Nephron progenitor cell (in vitro differentiated cells): ENCODE data around the gene LAIR1.

Experiments
- DNase-seq: peaks from one replicate; pipeline ENCODE4 v3.0.0; 2021
- H3K27ac Mint-ChIP-seq: 2 replicates; pipeline ENCODE4 v1.8.0; 2021; ENCODE audit warnings: mild to moderate bottlenecking, moderate library complexity, mixed read lengths
- H3K27me3 Mint-ChIP-seq: 2 replicates; pipeline ENCODE4 v1.8.0; 2021; ENCODE audit warnings: mild to moderate bottlenecking, low read depth, mixed read lengths; ENCODE audit not compliant: poor library complexity
- H3K36me3 Mint-ChIP-seq: 2 replicates; pipeline ENCODE4 v1.8.0; 2021; ENCODE audit warnings: low read depth, mixed read lengths
- H3K4me1 Mint-ChIP-seq: 2 replicates; pipeline ENCODE4 v1.8.0; 2021; ENCODE audit warnings: mixed read lengths
- H3K4me3 Mint-ChIP-seq: 2 replicates; pipeline ENCODE4 v1.8.0; 2021; ENCODE audit warnings: mild to moderate bottlenecking, moderate library complexity, mixed read lengths
- H3K9me3 Mint-ChIP-seq: 2 replicates; pipeline ENCODE4 v1.8.0; 2021; ENCODE audit warnings: mild to moderate bottlenecking, moderate library complexity, mixed read lengths
- TF ChIP-seq, protein P1 (sequence below): fragments of 200-600 bp; sonication (generic); IDR thresholded peaks from 2 replicates; pipeline ENCODE4 v1.5.0; 2021; ENCODE audit warnings: antibody characterized with exemption

The LAIR1 gene

GRCh38 chr19:54407780-54408179 is 43.0 kb upstream of the LAIR1 start:
- DNase-seq, result no peak
- no peaks in the 10 kb centered on the region for H3K4me1 Mint-ChIP-seq
- peaks cover 73% of the 10 kb centered on the region for H3K9me3 Mint-ChIP-seq
- no peak overlapping the region for H3K4me3 Mint-ChIP-seq
- H3K27me3 Mint-ChIP-seq, result peaks cover 33% of the 10 kb centered on the region
- no peak overlapping the region for H3K27ac Mint-ChIP-seq
- TF ChIP-seq, protein P1, sequence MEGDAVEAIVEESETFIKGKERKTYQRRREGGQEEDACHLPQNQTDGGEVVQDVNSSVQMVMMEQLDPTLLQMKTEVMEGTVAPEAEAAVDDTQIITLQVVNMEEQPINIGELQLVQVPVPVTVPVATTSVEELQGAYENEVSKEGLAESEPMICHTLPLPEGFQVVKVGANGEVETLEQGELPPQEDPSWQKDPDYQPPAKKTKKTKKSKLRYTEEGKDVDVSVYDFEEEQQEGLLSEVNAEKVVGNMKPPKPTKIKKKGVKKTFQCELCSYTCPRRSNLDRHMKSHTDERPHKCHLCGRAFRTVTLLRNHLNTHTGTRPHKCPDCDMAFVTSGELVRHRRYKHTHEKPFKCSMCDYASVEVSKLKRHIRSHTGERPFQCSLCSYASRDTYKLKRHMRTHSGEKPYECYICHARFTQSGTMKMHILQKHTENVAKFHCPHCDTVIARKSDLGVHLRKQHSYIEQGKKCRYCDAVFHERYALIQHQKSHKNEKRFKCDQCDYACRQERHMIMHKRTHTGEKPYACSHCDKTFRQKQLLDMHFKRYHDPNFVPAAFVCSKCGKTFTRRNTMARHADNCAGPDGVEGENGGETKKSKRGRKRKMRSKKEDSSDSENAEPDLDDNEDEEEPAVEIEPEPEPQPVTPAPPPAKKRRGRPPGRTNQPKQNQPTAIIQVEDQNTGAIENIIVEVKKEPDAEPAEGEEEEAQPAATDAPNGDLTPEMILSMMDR, result no peak
- H3K36me3 Mint-ChIP-seq, result no peaks in the 10 kb centered on the region

GRCh38 chr19:54405628-54406027 is 40.9 kb upstream of the LAIR1 start:
- TF ChIP-seq, protein P1, result no peak
- Mint-ChIP-seq H3K36me3 (no peaks in the 10 kb centered on the region), H3K27me3 (peaks cover 14% of the 10 kb centered on the region), H3K27ac (no peak overlapping the region), H3K4me1 (no peaks in the 10 kb centered on the region), H3K4me3 (no peak overlapping the region), H3K9me3 (peaks cover 70% of the 10 kb centered on the region)
- DNase-seq, result no peak

DNA sequence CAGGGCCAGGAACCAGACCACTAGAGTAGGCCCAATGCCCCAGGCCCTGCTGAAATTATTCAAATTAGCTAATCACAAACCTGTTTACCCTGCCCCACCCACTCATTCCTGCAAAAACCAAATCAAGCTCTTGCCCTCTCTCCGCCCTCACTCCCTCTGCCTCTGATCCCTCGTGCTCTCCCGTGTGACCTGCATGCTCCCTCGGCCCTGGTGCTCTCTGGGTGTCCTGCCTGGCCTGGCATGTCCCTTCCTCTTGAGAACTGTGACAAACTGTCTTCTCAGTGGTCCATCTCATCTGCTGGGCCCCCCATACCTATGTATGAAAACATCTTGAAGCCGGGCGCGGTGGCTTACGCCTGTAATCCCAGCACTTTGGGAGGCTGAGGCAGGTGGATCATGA is 38.3 kb upstream of the LAIR1 start:
- Mint-ChIP-seq H3K4me3 (no peak overlapping the region), H3K9me3 (peaks cover 56% of the 10 kb centered on the region), H3K27me3 (peaks cover 12% of the 10 kb centered on the region), H3K36me3 (no peaks in the 10 kb centered on the region), H3K4me1 (no peaks in the 10 kb centered on the region), H3K27ac (no peak overlapping the region)
- TF ChIP-seq, protein P1, result no peak
- no peak for DNase-seq

DNA sequence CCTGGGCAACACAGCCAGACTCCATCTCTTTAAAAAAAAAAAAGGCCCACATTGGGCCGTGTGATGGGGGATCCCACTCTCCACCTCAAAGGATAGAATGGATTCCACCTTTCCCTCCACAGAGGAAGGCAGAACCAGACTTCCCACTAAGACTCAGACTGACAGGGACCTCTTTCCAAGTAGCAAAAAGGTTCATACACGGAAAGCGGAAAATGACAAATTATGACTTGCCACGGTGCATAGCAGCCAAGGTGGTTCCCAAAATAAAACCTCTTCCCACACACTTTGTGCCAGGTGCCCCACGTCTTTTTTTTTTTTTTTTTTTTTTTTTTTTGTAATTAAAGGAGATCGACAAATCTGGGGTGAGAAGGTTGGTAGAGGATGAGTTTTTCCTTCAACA is 36.2 kb upstream of the LAIR1 start:
- H3K27me3 Mint-ChIP-seq, result peaks cover 18% of the 10 kb centered on the region
- H3K36me3 Mint-ChIP-seq, result no peaks in the 10 kb centered on the region
- H3K27ac Mint-ChIP-seq, result no peak overlapping the region
- no peaks in the 10 kb centered on the region for H3K4me1 Mint-ChIP-seq
- peaks cover 44% of the 10 kb centered on the region for H3K9me3 Mint-ChIP-seq
- no peak overlapping the region for H3K4me3 Mint-ChIP-seq
- TF ChIP-seq, protein P1, result no peak
- no peak for DNase-seq

GRCh38 chr19:54399189-54399588 is 34.5 kb upstream of the LAIR1 start:
- Mint-ChIP-seq H3K9me3 (peaks cover 35% of the 10 kb centered on the region), H3K27me3 (peaks cover 17% of the 10 kb centered on the region), H3K27ac (no peak overlapping the region), H3K4me1 (no peaks in the 10 kb centered on the region), H3K4me3 (no peak overlapping the region), H3K36me3 (no peaks in the 10 kb centered on the region)
- TF ChIP-seq, protein P1, result no peak
- no peak for DNase-seq

DNA sequence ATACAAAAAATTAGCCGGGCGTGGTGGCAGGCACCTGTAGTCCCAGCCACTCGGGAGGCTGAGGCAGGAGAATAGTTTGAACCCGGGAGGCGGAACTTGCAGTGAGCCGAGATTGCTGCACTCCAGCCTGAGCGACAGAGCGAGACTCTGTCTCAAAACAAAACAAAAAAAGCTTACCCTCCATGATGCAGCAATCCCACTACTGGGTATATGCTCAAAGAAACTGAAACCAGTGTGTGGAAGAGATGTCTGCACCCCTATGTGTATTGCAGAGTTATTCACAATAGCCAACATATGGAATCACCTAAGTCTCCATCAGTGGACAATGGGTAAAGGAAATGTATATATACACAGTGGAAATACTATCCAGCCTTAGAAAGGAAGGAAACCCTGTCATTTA is 31.0 kb upstream of the LAIR1 start:
- TF ChIP-seq, protein P1, result no peak
- Mint-ChIP-seq H3K4me1 (peaks cover 12% of the 10 kb centered on the region), H3K27me3 (peaks cover 22% of the 10 kb centered on the region), H3K9me3 (peaks cover 23% of the 10 kb centered on the region), H3K4me3 (no peak overlapping the region), H3K36me3 (no peaks in the 10 kb centered on the region), H3K27ac (no peak overlapping the region)
- DNase-seq, result no peak
